Adipose tissue (tissue), 3 donors: ENCODE results near the gene DUSP8. TPM values are rescaled to one million over a fixed set of nuclear protein-coding genes. Genes with fewer than 3 reads are reported as not detected.
"Not testable (repeated sequence)": the region's sequence is repeated elsewhere in the genome, so short reads cannot be mapped to it uniquely, and the experiment has no call there.

Experiments
- H3K27ac ChIP-seq: one replicate; pipeline ENCODE4 v1.5.1; 2013; ENCODE audit warnings: low read depth, low read length
- WGBS, 3 donors: extraction: QIAGEN DNeasy Blood & Tissue Kit; methylation state at CpG; one replicate each; pipeline ENCODE4 v1.1.7; 2013; 5-methylcytosine and 5-hydroxymethylcytosine counted together
- polyA plus RNA-seq, 3 donors: library from polyadenylated mRNA; stranded (reverse); fragments of 200-250 nt; gene quantifications; one replicate each; pipeline ENCODE4 v1.2.3, GENCODE V29; 2013
- donor health status: healthy with polysubstance abuse.
- donor health status: Bipolar disorder and iron deficiency.
- donor health status: healthy.

The DUSP8 gene
- polyA plus RNA-seq, 3 donors: 4.2 to 7.5 (median 4.3) TPM

DNA sequence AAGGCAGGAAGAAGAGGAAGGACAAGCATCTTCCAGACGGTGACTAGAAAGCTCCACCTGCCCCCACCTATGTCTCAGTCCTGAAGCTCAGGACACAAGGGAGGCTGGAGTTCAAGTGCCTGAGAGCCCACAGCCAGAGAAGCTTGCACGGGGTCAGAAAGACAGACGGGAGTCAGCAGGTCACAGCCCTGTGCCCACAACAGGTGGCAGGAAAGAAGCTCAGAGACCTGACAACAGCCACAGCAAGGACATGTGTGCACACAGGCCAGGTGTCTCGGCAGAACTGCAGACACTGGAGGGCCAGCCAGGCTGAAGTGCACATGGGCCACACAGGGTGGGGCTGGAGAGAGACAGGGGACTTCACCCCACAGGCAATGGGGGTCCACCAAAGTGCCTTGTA lies 48.3 kb downstream of the DUSP8 start:
- 72 to 77% (median 73%) methylated on average over 4 of the region's 4 CpGs for WGBS, 3 donors
- H3K27ac ChIP-seq: no peak overlapping the region

DNA sequence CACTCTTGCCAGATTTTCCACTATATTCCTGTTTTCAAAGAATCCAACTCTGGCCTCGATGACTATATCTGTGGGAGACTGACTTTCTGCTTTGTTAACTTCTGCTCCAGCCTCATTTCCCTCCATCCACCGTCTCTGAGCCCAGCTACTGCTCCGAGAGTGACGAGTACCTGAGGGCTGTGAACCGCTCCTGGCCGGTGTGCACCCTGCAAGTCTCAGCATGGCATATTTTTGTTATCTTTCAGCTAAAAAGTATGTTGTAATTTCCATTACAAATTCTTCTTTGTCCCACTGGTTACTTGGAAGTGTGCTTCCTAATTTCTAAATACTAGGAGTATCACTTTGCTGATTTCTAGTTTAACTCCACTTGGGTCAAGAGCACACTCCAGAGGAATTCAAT lies 49.0 kb downstream of the DUSP8 start:
- WGBS, 3 donors: 83 to 89% (median 87%) methylated on average over 6 of the region's 6 CpGs
- H3K27ac ChIP-seq: no peak overlapping the region

DNA sequence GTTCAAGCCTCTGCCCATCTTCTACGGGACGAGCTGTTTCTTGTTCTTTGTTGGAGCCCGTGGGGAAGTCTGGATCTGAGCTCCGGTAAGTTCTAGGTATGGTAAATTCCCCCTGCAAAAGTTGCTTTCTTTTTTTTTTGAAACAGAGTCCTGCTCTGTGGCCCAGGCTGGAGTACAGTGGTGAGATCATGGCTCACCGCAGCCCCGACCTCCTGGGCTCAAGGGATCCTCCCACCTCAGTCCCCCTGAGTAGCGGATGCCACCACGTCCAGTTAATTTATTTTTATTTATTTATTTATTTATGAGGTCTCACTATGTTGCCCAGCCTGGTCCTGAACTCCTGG lies 50.0 kb downstream of the DUSP8 start:
- 85 to 95% (median 93%) methylated on average over 8 of the region's 8 CpGs for WGBS, 3 donors
- H3K27ac ChIP-seq: no peak overlapping the region

DNA sequence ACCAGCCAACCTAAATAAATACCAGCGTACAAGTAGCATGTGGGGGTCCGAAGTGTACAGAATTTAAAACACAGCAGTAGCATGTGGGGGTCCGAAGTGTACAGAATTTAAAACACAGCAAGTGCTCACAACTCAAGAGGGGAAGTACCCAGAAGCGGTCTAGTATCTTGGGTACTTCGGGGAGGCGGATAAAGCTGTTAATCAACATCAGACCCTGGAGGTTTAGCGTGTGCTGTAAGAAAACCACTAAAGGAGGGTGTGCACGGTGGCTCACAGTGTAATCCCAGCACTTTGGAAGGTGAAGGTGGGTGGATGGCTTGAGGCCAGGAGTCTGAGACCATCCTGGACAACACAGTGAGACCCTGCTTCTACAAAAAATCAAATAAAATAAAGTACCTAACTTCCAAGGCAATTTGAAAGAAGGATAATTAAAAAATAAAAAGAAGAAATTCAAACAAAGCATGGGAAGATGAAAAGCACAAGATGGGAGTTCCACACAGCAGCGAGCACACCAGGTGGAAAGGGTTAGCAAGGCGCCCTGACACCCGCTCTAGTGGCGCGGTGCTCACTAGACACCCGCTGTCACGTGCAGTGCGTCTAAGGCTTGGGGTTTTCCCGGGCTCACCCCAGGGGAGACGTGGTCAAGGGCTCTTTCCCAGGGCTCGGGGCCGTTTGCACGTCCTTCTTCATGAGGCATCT lies 50.5 kb downstream of the DUSP8 start:
- H3K27ac ChIP-seq: no peak overlapping the region
- WGBS, 3 donors: 87 to 91% (median 89%) methylated on average over 21 of the region's 21 CpGs

DNA sequence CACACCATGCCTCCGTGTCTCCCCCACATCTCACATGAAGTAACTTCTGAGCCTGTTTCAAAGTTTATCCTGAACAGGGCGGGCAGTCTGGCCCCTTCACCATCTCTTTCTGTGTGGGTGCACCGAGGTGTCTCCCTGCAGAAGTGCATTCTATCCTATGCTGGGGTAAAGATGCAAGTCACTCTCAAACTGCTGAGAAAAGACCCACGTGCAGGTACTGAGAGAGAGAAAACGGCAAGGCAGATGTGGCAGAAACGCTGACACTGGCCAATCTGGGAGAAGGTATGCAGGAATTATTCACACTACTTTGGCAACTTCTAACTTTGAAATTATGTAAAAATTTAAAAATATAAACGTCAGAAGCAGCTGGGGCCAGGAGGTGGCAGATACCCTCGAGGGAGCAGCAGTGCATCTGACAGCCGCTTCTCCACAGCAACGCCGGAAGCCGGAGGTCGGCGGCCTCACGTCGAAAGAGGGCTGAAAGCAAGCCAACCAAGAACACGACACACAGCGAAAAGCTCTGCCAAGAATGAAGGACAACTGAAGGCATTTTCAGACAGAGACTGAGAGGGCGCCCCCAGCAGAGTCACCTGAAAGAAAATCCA lies 51.3 kb downstream of the DUSP8 start:
- no peak overlapping the region for H3K27ac ChIP-seq
- WGBS, 3 donors: 53 to 63% (median 58%) methylated on average over 19 of the region's 19 CpGs

DNA sequence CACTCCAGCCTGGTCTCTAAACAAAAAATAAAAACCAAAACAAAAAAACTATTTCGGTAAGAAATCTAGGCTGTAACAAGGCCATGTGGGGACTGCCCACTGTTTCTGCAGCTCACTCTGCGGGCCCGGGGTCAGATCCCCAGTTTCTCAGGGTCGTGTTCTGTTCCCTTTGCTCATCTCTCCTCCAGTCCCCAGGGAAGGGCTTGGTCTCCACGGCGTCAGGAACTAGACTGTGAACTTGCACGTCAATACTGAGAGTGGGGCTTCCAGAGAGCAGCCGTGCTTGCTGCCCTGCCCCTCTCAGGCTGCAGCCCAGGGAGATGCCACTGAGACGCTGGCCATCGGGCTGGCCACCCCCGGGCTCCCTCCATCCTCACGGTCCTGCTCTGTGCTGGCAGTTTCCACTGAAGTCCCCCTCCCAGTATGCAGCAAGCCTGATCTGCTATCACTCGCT lies 51.8 kb downstream of the DUSP8 start:
- WGBS, 3 donors: 63 to 81% (median 71%) methylated on average over 13 of the region's 13 CpGs
- H3K27ac ChIP-seq: no peak overlapping the region

DNA sequence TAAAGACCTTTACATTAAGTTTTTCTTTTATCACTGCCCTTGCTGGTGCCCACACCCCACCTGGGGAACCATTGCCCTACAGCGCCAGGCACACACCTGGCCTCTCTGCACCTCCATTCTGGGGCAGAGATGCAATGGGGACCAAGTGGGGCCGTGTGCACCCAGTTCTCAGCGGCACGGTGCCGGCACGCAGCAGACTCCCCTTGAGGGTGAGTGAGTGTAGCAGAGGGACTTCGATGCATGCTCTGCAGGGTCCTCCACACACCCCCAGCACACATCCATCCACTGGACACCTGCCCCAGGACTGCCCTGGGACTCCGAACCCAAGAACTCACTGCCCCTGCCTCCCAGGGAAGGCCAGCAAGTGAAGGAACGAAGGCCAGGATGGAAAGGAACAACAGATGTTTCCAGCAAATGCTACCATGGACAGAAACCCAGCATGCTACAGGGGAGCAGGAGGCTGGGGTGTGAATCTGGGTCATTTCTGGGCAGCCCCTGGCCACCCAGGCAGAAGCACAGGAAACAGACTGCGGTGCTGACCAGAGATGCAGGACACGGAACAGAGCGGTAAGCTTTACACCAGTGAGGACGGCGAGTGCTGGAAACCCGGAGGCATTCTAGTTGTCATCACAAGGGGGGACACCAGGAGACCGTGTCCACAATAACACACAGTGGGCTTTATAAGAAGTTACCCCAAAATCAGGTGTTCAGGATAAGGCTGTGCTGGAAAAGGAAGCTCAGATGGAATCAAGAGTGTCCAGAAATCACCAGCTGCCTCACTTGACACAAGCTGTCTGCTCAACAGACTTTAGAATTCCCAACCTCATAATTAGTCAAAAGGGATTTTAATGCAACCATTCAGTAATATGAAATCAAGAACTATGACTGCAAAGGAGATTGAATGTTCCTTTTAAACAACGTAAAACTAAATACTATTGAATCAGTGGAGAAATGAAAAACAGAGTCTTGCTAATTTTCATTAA lies 52.8 kb downstream of the DUSP8 start:
- WGBS, 3 donors: 92 to 94% (median 94%) methylated on average over 17 of the region's 17 CpGs
- no peak overlapping the region for H3K27ac ChIP-seq

DNA sequence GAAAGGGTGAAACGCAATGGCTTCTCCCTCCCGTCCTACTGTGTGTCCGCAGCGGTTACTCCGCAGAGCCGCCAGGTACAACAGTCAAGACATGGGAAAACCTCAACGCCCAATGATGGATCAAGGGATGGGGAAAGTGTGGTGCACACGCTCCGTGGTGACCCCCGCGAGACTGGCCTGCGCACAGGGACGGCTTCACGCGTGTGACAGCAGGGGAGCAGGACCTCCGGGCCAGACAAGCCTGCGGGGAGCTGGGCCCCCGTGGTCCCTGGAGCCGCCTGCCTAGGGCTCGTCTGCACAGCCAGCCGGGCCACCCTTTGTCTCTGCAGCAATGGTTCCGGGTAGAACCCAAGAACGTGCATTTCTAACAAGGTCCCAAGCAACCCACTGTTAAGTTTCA lies 53.8 kb downstream of the DUSP8 start:
- WGBS, 3 donors: 90 to 94% (median 93%) methylated on average over 23 of the region's 23 CpGs
- no peak overlapping the region for H3K27ac ChIP-seq

DNA sequence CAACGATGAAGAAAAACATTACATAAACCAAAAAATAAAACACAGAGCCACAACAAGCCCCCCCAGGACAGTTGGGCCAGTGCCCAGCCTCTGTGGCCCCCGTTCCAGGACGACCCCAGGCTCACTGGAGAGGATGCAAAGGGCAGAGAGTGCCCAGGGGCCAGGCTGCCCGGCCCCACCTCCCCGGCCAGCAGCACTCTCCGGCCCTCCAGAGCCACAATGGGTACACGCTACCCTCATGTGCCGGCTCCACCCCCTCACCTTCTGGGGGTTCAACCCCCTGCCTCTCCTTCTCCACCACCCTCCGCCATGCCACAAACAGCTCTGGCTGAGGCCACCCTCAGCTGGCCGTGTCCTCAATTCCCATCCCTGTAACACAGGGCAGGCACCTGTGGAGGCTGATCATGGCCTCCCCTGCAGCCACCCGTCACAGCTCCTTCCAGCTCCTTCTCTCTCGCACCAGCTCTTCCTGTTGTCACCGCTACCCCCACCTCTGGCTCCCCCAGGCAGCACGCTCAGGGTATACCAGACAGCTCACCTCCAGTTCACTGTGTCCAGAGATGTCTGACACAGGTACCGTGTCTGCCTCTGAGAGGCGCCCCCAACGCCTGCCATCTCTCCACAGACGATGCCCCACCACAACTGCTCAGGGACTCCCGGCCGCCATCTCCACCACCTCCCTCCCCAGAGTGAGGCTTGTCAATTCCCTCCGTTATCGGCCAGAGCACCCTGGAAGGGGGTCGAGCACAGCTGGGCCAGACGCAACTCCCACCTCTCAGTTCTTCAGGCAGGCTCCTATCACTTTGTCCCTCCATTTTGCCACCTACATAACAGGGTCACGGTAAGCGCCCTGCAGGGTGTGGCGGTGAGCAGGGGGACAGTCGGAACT lies 54.7 kb downstream of the DUSP8 start:
- no peak overlapping the region for H3K27ac ChIP-seq
- 85 to 89% (median 88%) methylated on average over 28 of the region's 28 CpGs for WGBS, 3 donors

DNA sequence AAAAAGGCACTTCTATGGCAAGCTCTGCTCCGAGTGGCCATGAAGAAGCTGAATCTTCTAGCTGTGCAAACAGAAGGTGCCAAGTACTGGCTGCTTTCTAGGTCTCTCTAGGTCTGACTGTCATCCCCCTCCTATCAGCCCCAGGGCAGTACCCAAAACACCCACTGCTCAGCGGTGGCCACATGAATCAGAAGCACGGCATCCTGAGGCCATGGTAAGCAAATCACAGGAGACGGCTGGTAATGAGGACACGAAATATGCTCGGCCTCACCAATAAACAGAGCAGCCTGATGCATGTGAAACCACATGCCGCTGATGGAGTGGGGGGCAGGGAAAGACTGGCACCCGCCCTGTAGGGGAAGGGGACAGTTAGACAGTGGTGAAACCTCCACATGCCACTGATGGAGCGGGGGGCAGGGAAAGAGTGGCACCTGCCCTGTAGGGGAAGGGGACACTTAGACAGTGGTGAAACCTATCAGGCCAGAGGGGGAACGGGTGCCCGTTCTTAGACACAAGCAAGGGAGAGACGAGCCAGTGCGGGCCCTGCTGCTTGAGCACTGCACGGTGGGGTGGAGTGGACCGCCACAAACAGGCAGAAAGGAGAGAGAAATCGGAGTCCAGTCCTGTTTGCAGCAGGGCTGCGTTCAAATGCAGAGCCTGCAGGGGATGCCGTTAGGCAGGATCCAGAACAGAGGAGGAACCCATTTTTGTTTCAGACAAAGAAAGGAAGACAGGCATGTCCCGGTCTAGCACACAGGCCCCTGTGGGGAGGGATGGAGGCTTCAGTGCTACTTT lies 55.6 kb downstream of the DUSP8 start:
- H3K27ac ChIP-seq: no peak overlapping the region
- 85 to 87% (median 87%) methylated on average over 19 of the region's 19 CpGs for WGBS, 3 donors

DNA sequence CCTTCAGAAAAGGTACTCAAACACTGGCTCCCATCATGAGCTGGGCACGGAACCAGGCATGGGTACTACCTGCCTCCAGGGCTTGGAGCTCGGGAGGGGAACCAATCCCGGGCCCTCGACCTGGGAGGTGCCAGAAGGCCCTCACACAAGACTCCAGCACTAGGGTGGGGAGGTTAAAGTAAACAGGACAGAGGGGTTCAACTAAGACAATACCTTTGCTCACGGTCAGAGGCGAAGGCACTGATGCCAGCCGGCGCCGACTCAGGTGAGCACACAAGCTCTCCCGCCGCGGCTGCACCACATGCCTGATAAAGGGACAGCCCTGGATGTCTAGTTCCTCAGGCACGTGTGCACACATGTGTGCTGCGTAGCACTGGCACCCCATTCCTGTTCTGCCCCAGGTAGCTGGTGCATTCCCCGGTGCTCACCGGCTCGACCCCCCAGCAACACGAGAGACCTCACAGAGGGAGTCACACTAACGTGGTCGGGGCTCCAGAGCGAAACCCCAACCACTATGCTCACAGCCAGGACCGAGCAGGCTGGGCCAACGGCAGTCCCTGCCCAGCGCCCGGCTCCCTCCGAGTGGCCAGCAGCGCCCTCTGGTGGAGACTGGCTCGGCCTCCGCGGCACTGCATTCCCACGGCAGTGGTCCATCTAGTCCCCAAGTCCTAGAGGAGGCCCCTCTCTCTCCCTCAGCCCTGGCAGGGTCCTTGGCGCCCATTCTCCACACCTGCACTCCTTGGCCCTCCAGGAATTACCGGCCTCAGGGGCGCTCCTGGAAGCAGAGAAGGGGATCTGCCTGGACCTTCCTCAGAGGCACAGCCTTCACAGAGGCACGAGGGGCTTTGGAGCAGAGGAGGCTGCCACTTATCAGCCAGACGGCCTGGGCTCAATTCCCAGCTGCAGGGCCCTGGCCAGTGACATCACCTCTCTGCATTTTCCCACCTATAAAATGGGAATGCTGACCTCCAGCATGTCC lies 56.7 kb downstream of the DUSP8 start:
- H3K27ac ChIP-seq: no peak overlapping the region
- WGBS, 3 donors: 23 to 44% (median 38%) methylated on average over 36 of the region's 36 CpGs

DNA sequence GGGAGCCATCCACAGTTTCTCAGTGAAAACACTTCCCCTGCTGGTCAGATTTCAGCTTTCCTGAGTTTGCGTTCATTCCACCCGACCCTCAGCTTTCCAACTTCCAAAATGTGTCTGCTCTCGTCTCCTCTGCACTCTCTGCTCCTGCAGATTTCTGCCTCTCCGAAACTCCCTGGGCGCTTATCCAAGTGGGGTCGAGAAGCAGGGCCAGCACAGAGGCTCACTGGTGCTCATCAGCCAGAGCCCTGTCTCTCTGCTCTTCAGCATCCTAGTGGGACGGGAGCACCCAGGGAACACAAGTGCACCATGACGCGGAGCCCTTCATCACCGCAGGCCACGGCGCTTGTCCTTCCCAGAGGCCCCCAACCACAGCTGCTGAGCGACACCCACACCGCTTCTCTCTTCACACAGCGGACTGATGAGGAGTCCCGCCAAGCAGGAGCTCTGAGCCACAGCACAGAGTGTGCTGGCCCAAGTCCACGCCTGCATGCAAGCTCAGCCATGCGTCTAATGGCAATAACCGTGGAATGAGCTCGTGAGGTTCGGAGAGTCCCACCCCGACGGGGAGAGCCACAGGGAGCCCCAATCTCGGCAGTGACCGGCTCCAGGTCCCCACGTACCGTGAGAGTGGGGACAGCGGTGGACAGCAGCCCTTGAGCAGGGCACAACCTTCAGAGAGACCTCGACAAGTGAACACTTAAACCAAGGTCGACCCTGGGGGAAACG lies 57.6 kb downstream of the DUSP8 start:
- WGBS, 3 donors: 68 to 82% (median 78%) methylated on average over 31 of the region's 31 CpGs
- no peak overlapping the region for H3K27ac ChIP-seq

DNA sequence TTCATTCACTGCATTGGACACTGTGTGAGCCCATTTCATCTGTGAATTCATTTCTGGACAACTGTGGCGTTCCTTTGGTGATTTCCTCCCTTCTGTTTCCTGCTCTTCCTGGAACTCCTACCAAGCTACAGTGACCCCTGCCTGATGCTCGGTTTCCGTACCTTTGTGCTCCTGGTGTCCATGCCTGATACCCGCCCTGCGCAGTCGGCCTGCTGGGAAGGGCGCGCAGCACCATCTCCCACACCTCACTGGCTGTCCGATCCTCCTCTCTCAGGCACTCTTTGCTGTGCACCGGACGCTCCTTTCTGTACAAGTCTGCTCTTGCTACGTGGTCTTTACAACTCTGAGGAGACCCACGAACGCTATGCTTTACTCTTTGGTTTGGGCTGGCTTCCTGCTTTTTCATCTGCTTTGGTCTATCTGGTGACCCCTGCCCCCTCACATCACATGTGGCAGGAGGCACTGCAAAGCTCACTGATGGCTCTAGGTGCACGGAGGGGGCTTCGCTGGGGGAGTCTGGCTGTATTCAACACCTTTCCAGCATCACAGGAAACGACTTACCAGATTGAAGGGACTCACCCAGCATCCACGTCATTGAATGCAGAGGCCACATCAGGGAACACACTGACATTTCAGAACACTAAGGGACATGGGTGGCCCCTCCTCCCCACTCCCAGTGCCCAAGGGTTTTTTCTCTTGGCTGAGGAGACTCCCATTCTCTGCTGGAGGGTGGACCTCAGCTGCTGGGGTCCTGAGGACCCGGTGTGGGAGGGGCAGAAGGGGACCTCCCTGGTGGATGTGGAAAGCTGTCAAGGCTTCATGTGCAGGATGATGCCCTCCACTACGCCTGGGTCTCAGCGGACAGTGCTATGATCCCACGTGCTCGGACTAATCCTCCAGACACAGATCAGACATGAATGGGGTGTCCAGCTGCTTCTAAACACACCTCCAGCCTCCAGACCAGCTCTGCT lies 58.5 kb downstream of the DUSP8 start:
- 71 to 81% (median 75%) methylated on average over 23 of the region's 23 CpGs for WGBS, 3 donors
- H3K27ac ChIP-seq: no peak overlapping the region

DNA sequence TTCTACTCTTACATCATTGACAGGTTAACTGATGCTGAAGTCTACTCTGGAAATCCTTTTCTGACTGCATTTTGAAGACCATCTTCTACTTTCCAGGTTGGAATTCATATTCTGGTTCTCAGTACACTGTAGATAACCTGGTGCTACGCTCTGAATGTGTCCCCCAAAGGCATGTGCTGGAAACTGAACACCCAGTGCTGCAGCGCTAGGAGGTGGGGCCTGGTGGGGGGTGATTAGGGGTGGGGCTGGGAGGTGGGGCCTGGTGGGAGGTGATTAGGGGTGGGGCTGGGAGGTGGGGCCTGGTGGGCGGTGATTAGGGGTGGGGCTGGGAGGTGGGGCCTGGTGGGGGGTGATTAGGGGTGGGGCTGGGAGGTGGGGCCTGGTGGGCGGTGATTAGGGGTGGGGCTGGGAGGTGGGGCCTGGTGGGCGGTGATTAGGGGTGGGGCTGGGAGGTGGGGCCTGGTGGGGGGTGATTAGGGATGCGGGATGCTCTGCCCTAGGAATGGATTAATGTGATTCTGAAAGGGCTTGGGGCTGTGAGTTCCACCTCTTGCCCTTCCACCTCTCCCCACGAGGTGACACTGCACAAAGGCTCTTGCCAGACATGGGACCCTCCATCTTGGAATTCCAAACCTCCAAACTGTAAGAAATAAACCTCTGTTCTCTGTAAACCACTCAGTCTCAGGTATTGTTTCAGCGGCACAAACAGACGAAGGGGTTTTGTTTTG lies 59.4 kb downstream of the DUSP8 start:
- WGBS, 3 donors: 72 to 77% (median 76%) methylated on average over 7 to 9 of the region's 9 CpGs
- H3K27ac ChIP-seq: not testable (repeated sequence)
